Stomach (tissue), 9 donors: ENCODE measurements around the gene KBTBD4. TPM values are rescaled to one million over a fixed set of nuclear protein-coding genes. Genes with fewer than 3 reads are reported as not detected.
A peak's percentile ranks its signal among the peaks of the same experiment; 100 is the strongest.

ENCODE experiments used
- DNase-seq, 2 donors: peaks; one replicate each; pipeline versions ENCODE4 v3.0.0 to v3.0.0-alpha.2; 2013 to 2019
- H3K27ac ChIP-seq, 5 donors: fragments of 200-600 bp in 4 of 5; sonication (generic) in 4 of 5; one replicate each; pipeline ENCODE4 v1.5.1; 2013 to 2019; ENCODE audit warnings: mild to moderate bottlenecking in 1 of 5, moderate library complexity in 1 of 5
- H3K27me3 ChIP-seq, 3 donors: fragments of 200-600 bp; sonication (generic); one replicate each; pipeline ENCODE4 v1.5.1; 2017 to 2019; ENCODE audit warnings: mixed run types in 1 of 3
- H3K36me3 ChIP-seq, 4 donors: fragments of 200-600 bp; sonication (generic); 1 replicate in 3 of 4; 2 replicates in 1 of 4; pipeline ENCODE4 v1.5.1; 2016 to 2019
- H3K4me1 ChIP-seq, 4 donors: fragments of 200-600 bp; sonication (generic); one replicate each; pipeline ENCODE4 v1.5.1; 2016 to 2019
- H3K4me3 ChIP-seq, 4 donors: fragments of 200-600 bp; sonication (generic) in 3 of 4; one replicate each; pipeline ENCODE4 v1.5.1; 2016 to 2019; ENCODE audit warnings: mild to moderate bottlenecking in 1 of 4
- H3K9me3 ChIP-seq, 4 donors: fragments of 200-600 bp; sonication (generic); one replicate each; pipeline ENCODE4 v1.5.1; 2016 to 2019
- CTCF ChIP-seq, 7 experiments: fragments of 450-650 bp in 4 of 7; fragments of 200-600 bp in 3 of 7; sonication (generic) in 3 of 7; IDR thresholded peaks; one replicate each; pipeline ENCODE4 v1.5.1; 2016 to 2019; ENCODE audit warnings: antibody characterized with exemption in 7 of 7, control low read depth in 2 of 7, mild to moderate bottlenecking in 1 of 7
- EP300 ChIP-seq: sonication (generic); formaldehyde crosslinking; IDR thresholded peaks from one replicate; pipeline ENCODE4 v1.6.1; 2017; ENCODE audit warnings: antibody characterized with exemption
- POLR2A ChIP-seq, 4 donors: fragments of 450-650 bp; IDR thresholded peaks; one replicate each; pipeline ENCODE4 v1.6.1; 2016; ENCODE audit warnings: antibody characterized with exemption in 4 of 4, control low read depth in 2 of 4, mild to moderate bottlenecking in 1 of 4, moderate library complexity in 1 of 4
- POLR2AphosphoS5 ChIP-seq, 3 donors: sonication (generic); formaldehyde crosslinking; IDR thresholded peaks; one replicate each; pipeline ENCODE4 v1.6.1; 2016; ENCODE audit warnings: antibody characterized with exemption in 3 of 3
- WGBS, 5 donors: extraction: QIAGEN DNeasy Blood & Tissue Kit in 3 of 5; methylation state at CpG; one replicate each; pipeline versions ENCODE4 v1.1.5 to v1.1.7; 2013 to 2018; 5-methylcytosine and 5-hydroxymethylcytosine counted together
- intact Hi-C: fragments of 100-400 bp; cut with DNase I; formaldehyde crosslinking; loops from one replicate; pipeline ENCODE4 v1.15.1; 2023; ENCODE audit warnings: low total_unique reads
- polyA plus RNA-seq, 3 donors: library from polyadenylated mRNA; stranded (reverse); fragments of 200-250 nt; gene quantifications; one replicate each; pipeline ENCODE4 v1.2.3, GENCODE V29; 2013
- total RNA-seq, 5 donors: library from RNA; depleted of rRNA; stranded (reverse); fragments of >200 nt; gene quantifications; one replicate each; pipeline versions ENCODE4 v1.1.0 to v1.2.3, GENCODE V29; 2014 to 2016
- donor health status: healthy with polysubstance abuse.
- donor health status: Bipolar disorder and iron deficiency.
- donor health status: healthy.

The KBTBD4 gene
- total and polyA plus RNA-seq, 8 donors, result 2.7 to 19.8 (median 11.5) TPM

DNA sequence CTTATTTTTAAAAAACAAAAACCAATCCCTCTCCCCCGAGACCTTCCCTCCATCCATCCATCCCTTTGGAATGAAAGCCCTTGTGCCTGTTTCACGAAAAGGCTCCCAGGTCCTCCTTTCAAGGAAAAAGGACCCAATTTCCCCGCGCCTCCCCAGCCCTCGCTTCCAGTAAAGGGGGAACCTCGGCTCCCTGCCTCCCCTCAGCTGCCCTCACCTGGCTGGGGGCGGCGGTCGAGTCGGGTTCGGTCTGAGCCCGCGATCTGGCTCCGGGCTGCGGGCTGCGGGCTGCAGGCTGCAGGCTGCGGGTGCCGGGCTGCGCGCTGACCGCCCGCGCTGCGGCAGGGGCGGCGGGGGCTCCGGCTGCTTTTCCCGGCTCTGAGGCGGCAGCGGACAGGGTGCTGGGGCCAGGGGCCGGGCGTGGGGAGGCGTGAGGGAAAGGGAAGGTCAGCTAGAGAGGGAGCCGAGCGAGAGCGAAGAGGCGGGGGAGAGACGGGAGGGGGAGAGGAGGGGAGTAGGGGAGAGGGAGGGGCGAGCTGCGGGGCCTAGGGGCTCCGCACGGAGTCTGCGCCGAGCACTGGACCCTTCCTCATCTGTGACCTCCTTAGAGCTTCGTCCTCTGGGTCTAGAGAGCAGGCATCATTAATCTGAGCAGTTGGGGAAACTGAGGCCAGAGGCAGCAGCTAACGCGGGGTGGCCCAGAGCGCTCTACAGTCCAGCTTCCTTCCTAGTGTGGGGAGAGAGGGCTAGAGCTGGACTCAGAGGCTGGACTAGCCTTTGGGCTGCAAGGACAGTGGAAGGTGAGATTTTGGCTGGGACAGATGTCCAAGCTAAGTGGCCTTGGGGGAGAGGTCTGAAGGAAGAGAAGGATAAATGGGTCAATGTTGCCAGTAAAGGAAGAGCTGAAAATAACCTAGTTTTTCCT lies 15.4 kb upstream of the KBTBD4 start, which contains the start of gene C1QTNF4:
Gene C1QTNF4 (minus strand): TSS at position 478 of the 922 bp plus-strand sequence. CDS start 3,601 bp downstream, outside the sequence.
- Histone ChIP-seq H3K27ac (no peak within 1 kb of the TSS), H3K4me3 (peak within 1 kb of the TSS; percentile 28 to 46 (median 30)), H3K36me3 (no peaks in the 10 kb centered on the region), H3K27me3 (peaks cover 3 to 71% (median 37%) of the 10 kb centered on the region in 3 donors), H3K4me1 (peaks cover 13 to 25% (median 20%) of the 10 kb centered on the region in 4 donors), H3K9me3 (no peaks in the 10 kb centered on the region)
- DNase-seq, result peak in 1 of 2 donors; percentile 58
- intact Hi-C loops, result no loop called here
- TF ChIP-seq CTCF (IDR thresholded peaks at IDR 0.05), result no peak
- no peak for TF ChIP-seq POLR2AphosphoS5 (IDR thresholded peaks at IDR 0.05)
- no peak for TF ChIP-seq POLR2A (IDR thresholded peaks at IDR 0.05)
- no peak for TF ChIP-seq EP300
- 3 to 6% (median 4%) methylated on average over 32 to 48 of the region's 48 CpGs for WGBS, 5 donors

- no peak for DNase-seq
- no peaks in the 10 kb centered on the region for H3K9me3 ChIP-seq
- H3K4me1 ChIP-seq, result peaks cover 13 to 26% (median 21%) of the 10 kb centered on the region in 4 donors
- peak overlapping the region in 2 of 4 donors; percentile 33 to 46 for H3K4me3 ChIP-seq
- intact Hi-C loops, result no loop called here
- peaks cover 3 to 76% (median 37%) of the 10 kb centered on the region in 3 donors for H3K27me3 ChIP-seq
- no peaks in the 10 kb centered on the region for H3K36me3 ChIP-seq
- no peak for TF ChIP-seq POLR2A (IDR thresholded peaks at IDR 0.05)
- no peak for TF ChIP-seq POLR2AphosphoS5 (IDR thresholded peaks at IDR 0.05)
- H3K27ac ChIP-seq, result no peak overlapping the region
- 6 to 11% (median 8%) methylated on average over 6 of the region's 6 CpGs for WGBS, 5 donors
These were observed 14.7 kb upstream of the KBTBD4 start for GRCh38 chr11:47593492-47593933.

GRCh38 chr11:47592970-47593369 lies 14.2 kb upstream of the KBTBD4 start:
- Histone ChIP-seq H3K27me3 (peaks cover 3 to 76% (median 37%) of the 10 kb centered on the region in 3 donors), H3K4me1 (peaks cover 13 to 26% (median 21%) of the 10 kb centered on the region in 4 donors), H3K36me3 (no peaks in the 10 kb centered on the region), H3K9me3 (no peaks in the 10 kb centered on the region), H3K4me3 (no peak overlapping the region), H3K27ac (no peak overlapping the region)
- DNase-seq, result no peak
- WGBS, 5 donors, result 68 to 82% (median 69%) methylated on average over 2 of the region's 2 CpGs
- intact Hi-C loops, result no loop called here
- no peak for TF ChIP-seq POLR2AphosphoS5 (IDR thresholded peaks at IDR 0.05)
- no peak for TF ChIP-seq CTCF (IDR thresholded peaks at IDR 0.05)
- TF ChIP-seq EP300, result no peak
- no peak for TF ChIP-seq POLR2A (IDR thresholded peaks at IDR 0.05)

- H3K27ac ChIP-seq, result no peak overlapping the region
- H3K9me3 ChIP-seq, result no peaks in the 10 kb centered on the region
- peaks cover 3 to 76% (median 37%) of the 10 kb centered on the region in 3 donors for H3K27me3 ChIP-seq
- H3K4me1 ChIP-seq, result peaks cover 13 to 26% (median 21%) of the 10 kb centered on the region in 4 donors
- H3K36me3 ChIP-seq, result no peaks in the 10 kb centered on the region
- intact Hi-C loops, result no loop called here
- no peak for TF ChIP-seq EP300
- no peak for TF ChIP-seq CTCF (IDR thresholded peaks at IDR 0.05)
- no peak for TF ChIP-seq POLR2AphosphoS5 (IDR thresholded peaks at IDR 0.05)
- no peak for TF ChIP-seq POLR2A (IDR thresholded peaks at IDR 0.05)
- no peak overlapping the region for H3K4me3 ChIP-seq
- DNase-seq, result no peak
- WGBS, 5 donors, result 58 to 75% (median 65%) methylated on average over 4 of the region's 4 CpGs
These were observed 13.5 kb upstream of the KBTBD4 start for GRCh38 chr11:47592251-47592650.
